Measurements from ENCODE around the gene SEZ6. TPM values are rescaled to one million over a fixed set of nuclear protein-coding genes. Genes with fewer than 3 reads are reported as not detected.
"Not testable (repeated sequence)": the region's sequence is repeated elsewhere in the genome, so short reads cannot be mapped to it uniquely, and the experiment has no call there.

Gene SEZ6
- total RNA-seq, 4 donors from 2014 or later, result not detected

GRCh38 chr17:28938552-28938951 lies 67.3 kb downstream of the SEZ6 start:
- H3K4me3 ChIP-seq, result peak overlapping the region in 2 of 4 donors; percentile 2 to 17
- peak overlapping the region; percentile 80 to 97 (median 96) for H3K27ac ChIP-seq
- no peaks in the 10 kb centered on the region for H3K27me3 ChIP-seq
- intact Hi-C loops (cut with DNase I; ENCODE audit: low total_unique reads) (no loop called here), in situ Hi-C loops (cut with MboI; ENCODE audit: low sequenced_read_pairs in 4 of 4) (no loop called here)
- no peaks in the 10 kb centered on the region for H3K36me3 ChIP-seq
- no peaks in the 10 kb centered on the region for H3K9me3 ChIP-seq
- ATAC-seq, result peak; percentile 48 to 70
- TF ChIP-seq POLR2A (IDR thresholded peaks at IDR 0.05) (no peak), CTCF (IDR thresholded peaks at IDR 0.05 in 4 of 5, conservative IDR thresholded peaks at IDR 0.05 in 1 of 5) (no peak)
- peak; percentile 46 to 77 for DNase-seq
- H3K4me1 ChIP-seq, result peaks cover 75 to 83% of the 10 kb centered on the region in 2 donors

DNA sequence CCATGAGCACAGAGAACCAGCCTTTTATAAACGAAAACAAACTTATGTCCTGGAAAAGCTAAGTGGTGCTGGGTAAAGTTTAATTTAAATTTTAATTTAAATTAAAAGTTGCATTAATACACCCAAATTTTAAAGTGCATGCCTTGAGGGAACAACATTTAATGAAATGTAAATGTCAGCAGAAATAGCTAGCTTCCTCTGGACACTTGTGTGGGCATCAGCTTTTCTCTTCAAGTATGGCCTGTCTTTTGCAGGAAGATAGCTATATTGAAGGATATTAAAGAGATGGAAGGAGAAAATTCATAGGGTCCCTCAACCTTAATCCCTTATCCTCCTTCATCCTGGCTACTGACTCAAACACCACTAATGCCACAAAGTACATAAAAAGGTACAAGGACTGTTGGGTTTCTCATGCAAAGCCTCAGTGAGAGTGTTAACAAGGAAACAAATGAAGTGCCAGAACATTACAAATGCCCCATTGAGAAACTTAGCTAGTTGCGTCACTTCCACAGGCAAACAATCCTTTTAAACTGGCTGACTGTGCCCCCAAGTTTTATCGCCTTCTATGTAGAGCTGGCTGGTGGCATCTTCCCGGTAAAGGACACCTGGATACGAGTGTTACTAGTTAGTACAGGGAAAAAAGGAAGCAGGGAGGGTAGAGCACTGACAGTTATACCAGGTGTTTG lies 68.6 kb downstream of the SEZ6 start:
- DNase-seq (no peak), ATAC-seq (peak; percentile 53 to 65)
- in situ Hi-C loops (cut with MboI; ENCODE audit: low sequenced_read_pairs in 4 of 4), result no loop called here
- intact Hi-C loops (cut with DNase I; ENCODE audit: low total_unique reads), result no loop called here
- Histone ChIP-seq H3K27ac (peak overlapping the region; percentile 80 to 97 (median 96)), H3K9me3 (no peaks in the 10 kb centered on the region), H3K27me3 (no peaks in the 10 kb centered on the region), H3K36me3 (no peaks in the 10 kb centered on the region), H3K4me3 (no peak overlapping the region), H3K4me1 (peaks cover 69 to 71% of the 10 kb centered on the region in 2 donors)
- no peak for TF ChIP-seq POLR2A (IDR thresholded peaks at IDR 0.05)
- no peak for TF ChIP-seq CTCF (IDR thresholded peaks at IDR 0.05 in 4 of 5, conservative IDR thresholded peaks at IDR 0.05 in 1 of 5)

GRCh38 chr17:28935744-28936460 lies 69.9 kb downstream of the SEZ6 start:
- Histone ChIP-seq H3K4me3 (no peak overlapping the region), H3K36me3 (no peaks in the 10 kb centered on the region), H3K4me1 (peaks cover 65 to 67% of the 10 kb centered on the region in 2 donors), H3K9me3 (no peaks in the 10 kb centered on the region), H3K27ac (peak overlapping the region; percentile 80 to 97 (median 96)), H3K27me3 (no peaks in the 10 kb centered on the region)
- DNase-seq (no peak), ATAC-seq (no peak)
- intact Hi-C loops (cut with DNase I; ENCODE audit: low total_unique reads) (no loop called here), in situ Hi-C loops (cut with MboI; ENCODE audit: low sequenced_read_pairs in 4 of 4) (no loop called here)
- TF ChIP-seq CTCF (IDR thresholded peaks at IDR 0.05 in 4 of 5, conservative IDR thresholded peaks at IDR 0.05 in 1 of 5) (no peak), POLR2A (IDR thresholded peaks at IDR 0.05) (no peak)

DNA sequence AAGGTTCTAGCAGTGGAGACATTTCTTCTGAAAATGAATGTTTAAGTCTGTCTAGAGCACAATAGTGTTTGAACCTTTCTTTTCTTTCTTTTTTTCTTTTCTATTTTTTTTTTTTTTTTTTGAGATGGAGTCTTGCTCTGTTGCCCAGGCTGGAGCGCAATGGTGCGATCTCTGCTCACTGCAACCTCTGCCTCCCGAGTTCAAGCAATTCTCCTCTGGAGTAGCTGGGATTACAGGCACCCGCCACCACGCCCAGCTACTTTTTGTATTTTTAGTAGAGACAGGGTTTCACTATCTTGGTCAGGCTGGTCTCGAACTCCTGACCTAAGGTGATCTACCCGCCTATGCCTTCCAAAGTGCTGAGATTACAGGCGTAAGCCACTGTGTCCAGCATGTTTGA lies 71.3 kb downstream of the SEZ6 start:
- H3K27ac ChIP-seq; DNase-seq; intact Hi-C loops (cut with DNase I; ENCODE audit: low total_unique reads); H3K9me3 ChIP-seq; H3K36me3 ChIP-seq; H3K27me3 ChIP-seq; in situ Hi-C loops (cut with MboI; ENCODE audit: low sequenced_read_pairs in 4 of 4); H3K4me3 ChIP-seq; ATAC-seq: not testable (repeated sequence)
- H3K4me1 ChIP-seq, result peaks cover 53 to 61% of the 10 kb centered on the region in 2 donors

DNA sequence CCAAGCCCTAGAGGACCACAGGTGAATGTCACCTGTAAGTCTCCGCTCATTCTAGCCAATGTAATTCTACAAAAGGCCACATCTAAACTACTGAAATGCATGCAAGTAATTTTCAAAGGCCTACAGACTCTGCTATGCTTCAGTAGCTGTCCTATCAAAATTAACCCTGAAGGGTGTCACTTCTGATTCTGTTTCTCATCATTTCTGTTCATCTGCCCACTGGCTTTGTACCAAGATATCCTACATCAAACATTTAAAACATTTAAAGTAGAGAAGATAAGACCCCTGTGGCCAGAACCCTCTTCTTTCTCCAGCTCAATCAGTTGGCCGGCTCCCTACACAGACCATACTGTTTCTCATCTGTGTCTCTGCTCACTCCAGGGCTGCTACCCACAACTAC lies 76.0 kb downstream of the SEZ6 start:
- ATAC-seq, result no peak
- H3K9me3 ChIP-seq, result no peaks in the 10 kb centered on the region
- no peak for DNase-seq
- no peaks in the 10 kb centered on the region for H3K27me3 ChIP-seq
- H3K36me3 ChIP-seq, result no peaks in the 10 kb centered on the region
- intact Hi-C loops (cut with DNase I; ENCODE audit: low total_unique reads) (no loop called here), in situ Hi-C loops (cut with MboI; ENCODE audit: low sequenced_read_pairs in 4 of 4) (no loop called here)
- H3K4me3 ChIP-seq, result no peak overlapping the region
- H3K4me1 ChIP-seq, result peaks cover 27% of the 10 kb centered on the region in 2 donors
- no peak overlapping the region for H3K27ac ChIP-seq
- TF ChIP-seq CTCF (IDR thresholded peaks at IDR 0.05 in 4 of 5, conservative IDR thresholded peaks at IDR 0.05 in 1 of 5) (no peak), POLR2A (IDR thresholded peaks at IDR 0.05) (no peak)

Data from gastrocnemius medialis (tissue), 4 donors.